Stimulated activated CD8-positive, alpha-beta memory T cell treated with anti-CD3 and anti-CD28 coated beads, Interleukin-2, amount 100 ng/mL, for 1 hour (primary cell): Measurements from ENCODE around the gene PRKN.

Experiments used
- DNase-seq, 2 donors: peaks; one replicate each; pipeline ENCODE4 v3.0.0-alpha.2; 2020; ENCODE audit warnings: low read depth in 2 of 2

Gene PRKN

DNA sequence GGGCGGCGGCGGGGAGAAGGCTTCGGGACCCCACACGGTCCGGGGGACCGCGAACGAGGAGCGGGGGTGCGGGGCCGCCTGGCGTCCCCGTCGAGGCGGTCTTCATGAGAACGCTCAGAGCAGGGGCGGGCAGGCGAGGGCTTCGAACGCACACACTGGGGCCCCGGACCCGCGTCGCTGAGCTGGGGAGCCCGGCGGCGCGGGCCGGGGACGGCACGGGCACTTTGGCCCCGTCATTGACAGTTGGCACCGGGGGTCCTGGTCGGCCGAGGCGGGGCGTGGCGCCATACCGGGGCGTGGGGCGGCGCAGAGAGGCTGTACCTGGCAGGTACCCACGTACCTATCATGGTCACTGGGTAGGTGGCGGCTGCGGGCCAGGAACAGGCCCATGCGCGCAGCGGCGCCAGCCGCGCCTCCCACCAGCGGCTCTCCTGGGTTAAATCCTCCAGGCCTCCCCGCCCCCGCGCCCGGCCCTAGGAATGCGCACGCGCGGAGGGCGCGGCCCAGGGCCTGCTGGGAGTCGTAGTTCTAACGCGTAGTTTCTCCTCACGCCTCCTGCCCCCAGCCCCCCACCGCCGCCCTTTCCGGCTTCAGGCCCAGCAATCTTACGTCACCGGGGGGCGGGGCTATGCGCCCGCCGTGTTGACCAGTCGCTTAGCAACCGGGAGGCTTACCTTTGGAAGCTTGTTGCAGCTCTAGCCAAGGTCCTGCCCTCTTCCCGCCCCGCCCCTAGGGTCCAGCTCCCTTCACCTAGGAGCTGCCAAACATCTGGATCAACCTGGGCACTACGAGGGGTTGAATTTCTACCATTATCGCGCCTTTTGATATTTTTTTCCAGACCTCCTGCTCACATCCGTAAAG is at the start of gene PRKN, which contains the start of gene PACRG:
Gene PRKN (minus strand): TSS at position 445 of the 861 bp plus-strand sequence.
Gene PACRG (plus strand): TSS at position 653 of the 861 bp plus-strand sequence.
- peak; percentile 93 to 96 for DNase-seq

DNA sequence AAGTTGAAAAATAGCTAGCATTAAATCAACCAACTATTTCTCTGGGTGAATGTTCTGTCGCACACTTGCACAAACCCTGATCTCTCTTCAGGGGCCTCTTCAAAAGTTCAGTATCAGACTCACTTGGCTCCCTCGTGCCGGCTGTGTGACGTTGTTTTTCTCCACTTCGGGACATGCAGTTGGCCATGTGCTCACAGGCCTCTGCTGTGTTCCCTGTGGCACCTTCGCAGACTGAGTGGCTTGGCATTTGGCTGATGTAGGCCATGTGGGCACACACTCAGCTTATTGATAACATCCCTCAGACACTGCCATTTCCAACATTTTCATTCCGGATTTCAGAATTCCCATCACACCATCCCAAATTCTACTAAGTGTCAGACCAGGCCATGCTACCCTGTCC is 49.5 kb upstream of the PRKN start:
- no peak for DNase-seq

GRCh38 chr6:162773996-162774395 is 46.4 kb upstream of the PRKN start:
- no peak for DNase-seq

- DNase-seq: no peak
Observed at GRCh38 chr6:162772466-162772865, 44.9 kb upstream of the PRKN start.

DNA sequence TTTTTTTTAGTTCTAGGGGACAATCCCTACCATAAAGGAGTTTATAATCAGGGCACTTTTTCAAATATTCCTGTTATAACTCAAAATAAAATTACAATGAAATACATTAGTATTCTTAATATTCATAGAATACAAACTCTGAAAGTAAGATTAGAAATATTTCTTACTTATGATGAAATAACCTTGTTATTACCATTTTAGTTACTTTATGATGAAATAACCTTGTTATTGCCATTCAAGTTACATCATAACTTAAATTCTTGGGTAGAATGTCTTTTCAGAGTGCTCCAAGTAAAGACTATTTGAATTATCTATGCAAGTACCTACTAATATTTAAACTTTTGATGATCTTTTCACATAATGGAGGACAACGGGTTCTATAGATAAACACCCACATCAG is 43.4 kb upstream of the PRKN start:
- DNase-seq: no peak

DNA sequence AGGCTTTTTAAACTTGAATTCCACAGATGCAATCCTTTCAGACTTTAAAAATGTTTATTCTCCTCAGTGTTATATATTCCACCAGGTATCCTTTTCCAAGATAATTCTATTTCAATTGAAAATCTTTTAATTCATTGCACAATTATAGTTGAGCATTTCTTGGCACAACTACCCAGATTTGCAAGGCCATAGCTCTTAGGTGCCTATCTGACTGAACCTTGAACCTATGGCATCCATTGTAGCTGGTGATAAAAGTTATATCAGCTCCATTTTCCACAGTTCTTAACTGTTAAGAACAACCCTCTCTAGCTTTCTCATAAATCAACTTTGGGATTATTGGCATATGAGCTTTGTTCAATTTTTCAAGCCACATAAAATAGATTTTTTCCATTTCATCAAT is 42.6 kb upstream of the PRKN start:
- no peak for DNase-seq

DNA sequence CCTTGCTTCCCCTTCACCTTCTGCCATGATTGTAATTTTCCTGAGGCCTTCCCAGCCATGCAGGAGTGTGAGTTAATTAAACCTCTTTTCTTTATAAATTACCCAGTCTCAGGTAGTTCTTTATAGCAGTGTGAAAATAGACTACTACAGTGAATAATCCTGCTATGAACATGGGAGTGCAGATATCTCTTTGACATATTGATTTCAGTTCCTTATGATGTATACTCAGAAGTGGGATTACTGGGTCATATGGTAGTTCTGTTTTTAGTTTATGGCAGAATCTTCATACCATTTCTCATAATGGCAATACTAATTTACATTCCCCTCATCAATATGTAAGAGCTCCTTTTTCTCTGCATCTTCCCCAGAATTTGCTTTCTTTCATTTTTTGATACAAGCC is 26.2 kb upstream of the PRKN start:
- DNase-seq: no peak

DNA sequence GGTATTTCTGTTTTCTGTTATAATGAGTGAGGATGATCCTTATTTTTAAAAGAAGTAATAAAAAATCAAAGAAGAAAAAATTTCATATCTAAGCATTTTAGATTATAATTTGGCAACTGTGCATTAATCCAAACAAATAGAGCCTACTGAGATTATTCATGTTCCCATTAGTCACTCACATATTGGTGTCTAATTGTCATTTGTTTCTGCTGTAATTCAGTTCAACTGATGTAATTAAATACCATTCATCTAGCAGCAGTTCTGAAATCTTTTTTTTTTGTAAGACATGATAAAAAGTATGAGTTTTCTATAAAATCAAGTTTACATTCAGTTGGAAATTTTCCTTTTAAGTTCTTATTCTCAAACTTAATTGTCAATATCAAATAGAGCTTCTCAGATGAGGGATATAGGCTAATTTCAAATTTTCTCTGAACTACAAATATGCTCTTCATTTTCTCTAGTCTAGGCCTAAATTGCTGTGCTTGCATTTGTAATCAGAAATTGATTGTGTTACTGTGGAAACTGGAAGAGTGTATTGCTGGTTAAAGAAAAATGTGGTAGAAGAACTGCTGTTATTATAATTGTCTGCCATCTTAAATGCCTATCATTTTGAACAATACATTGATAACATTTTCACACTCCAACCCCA is 23.8 kb upstream of the PRKN start:
- no peak for DNase-seq

GRCh38 chr6:162750776-162751175 is 23.2 kb upstream of the PRKN start:
- DNase-seq: no peak

- DNase-seq: no peak
Observed at GRCh38 chr6:162736961-162737360, 9.4 kb upstream of the PRKN start.

GRCh38 chr6:162733489-162733888 is 5.9 kb upstream of the PRKN start:
- no peak for DNase-seq

GRCh38 chr6:162730502-162730901 is 2.9 kb upstream of the PRKN start:
- DNase-seq: no peak

DNA sequence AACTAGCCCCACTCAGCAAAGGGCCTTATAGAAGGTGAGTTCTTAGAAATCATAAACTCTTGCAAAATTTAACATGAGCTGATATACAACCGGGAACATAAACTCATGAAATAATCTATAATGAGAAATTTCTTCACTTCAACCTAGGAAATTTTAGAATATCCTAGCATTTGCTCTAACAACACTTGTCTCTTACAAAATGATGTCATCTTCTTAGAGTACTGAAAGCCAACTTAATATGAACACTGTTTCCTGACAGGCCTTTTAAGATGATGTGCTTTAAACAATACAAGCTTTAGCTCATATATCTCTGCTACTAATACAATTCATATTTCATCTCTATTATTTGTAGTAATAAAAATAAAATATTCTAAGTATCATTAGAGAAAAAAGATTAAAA is 1.1 kb upstream of the PRKN start:
- no peak for DNase-seq

- DNase-seq: no peak
Observed at GRCh38 chr6:162728197-162728596, 631 bp upstream of the PRKN start.

DNA sequence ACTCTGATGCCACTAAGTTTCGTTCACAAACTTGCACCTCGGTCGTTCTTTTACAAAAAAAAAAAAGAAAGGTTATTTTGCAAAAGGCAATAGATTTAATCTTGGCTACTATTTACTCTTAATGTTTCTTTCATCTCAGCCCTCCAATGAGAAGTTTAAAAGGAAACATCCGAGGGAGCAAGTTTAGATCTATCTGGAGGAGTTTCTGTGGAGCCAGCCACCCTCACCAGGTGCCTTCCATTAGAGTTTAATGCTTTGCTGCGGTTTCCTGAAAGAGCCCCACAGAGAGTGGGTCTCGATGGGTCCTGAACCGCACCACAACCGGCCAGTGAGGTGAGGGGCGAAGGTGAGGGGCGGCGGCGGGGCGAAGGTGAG is 632 bp downstream of the PRKN start:
- DNase-seq: peak in 1 of 2 donors; percentile 7

- no peak for DNase-seq
Observed at GRCh38 chr6:162722633-162723032, 4.9 kb downstream of the PRKN start.

GRCh38 chr6:162722226-162722625 is 5.3 kb downstream of the PRKN start:
- no peak for DNase-seq

DNA sequence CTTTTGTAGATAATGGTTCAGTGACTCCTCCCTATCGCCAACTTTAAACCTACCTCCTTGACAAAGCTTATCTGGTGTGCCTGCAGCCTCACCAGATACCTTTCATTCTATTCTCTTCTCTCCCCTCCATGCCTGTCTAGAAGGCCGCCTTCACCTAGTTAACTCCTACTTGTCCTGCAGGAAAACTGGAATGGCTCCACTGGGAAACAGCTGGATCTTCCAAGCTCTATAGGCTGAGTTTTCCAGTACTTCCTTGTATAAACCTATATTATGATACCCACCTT is 6.2 kb downstream of the PRKN start:
- no peak for DNase-seq

GRCh38 chr6:162719528-162719927 is 8.0 kb downstream of the PRKN start:
- no peak for DNase-seq

DNA sequence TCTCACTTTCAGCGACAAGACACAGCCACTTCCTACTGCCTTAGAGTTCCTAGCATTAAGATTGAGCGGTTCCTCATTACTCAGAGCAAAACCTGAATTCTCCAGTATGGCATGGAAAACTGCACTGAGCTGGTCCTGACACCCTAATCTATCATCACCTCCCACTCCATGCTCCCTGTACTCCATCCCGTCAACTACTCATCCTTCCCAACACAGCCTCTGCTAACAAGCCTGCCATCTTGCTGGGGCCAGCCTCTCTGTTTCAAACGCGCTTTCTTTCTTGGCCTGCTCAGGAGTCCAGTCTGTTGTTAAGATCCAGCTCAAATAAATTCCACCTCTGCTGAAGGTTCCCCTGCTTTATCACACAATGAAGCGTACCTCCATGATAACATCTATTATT is 12.0 kb downstream of the PRKN start:
- DNase-seq: no peak

DNA sequence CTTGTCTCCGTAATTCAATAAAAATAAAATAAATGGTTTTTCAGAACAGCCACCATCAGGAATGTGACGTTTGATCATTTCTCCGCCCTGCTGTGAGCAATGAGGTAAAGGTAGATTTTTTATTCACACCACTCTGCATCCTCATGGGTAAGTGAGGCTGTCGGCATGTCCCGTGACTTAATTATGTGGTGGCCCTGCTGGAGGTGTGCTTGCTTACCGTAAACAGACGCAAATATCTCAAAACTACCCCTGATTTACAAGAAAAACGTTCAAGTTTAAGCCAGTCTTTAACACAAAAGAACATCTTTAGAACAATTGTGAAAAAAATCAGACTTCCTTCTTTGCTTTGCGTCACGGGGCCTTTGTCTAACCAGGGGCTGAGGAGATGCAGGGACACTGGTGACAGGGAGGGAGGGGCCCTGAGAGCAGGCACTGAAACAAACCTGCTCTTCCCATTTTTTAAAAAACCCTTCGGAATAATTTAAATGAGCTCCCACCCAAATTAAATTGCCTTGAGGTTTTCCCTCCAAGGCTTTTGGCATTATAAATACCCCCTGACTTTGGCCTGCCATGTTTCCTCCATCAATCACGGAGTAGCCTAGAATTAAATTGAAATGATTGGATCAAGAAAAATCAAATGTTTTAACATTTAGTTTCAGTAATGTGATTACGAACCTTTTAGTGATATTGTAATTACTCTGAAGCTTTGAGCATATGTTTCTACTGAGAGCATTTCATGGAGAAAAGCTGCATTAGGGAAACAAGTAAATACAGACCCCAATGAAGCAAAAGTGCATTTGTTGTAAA is 13.4 kb downstream of the PRKN start:
- DNase-seq: no peak

DNA sequence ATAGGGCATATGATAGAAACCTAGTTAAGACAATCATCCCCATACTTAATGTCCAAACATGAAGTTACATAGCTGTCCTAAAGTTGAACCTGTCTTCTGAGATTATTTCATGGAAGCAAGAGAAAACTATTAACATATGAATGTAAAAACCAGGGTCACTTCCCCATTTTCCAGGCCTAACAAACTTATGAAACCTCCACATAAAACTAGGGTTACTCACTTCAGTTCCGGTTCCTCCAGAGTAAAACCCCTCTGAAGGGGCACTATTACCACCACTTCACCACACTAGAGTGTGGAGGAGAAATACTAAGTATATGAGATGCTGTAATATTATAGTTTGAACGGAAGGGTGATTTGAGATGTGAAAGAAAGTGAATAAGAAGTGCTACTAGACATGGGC is 14.9 kb downstream of the PRKN start:
- DNase-seq: no peak

- DNase-seq: no peak
Observed at GRCh38 chr6:162711376-162711775, 16.2 kb downstream of the PRKN start.
